Naive thymus-derived CD4-positive, alpha-beta T cell (primary cell): ENCODE measurements around the gene CAV3. TPM values are rescaled to one million over a fixed set of nuclear protein-coding genes. Genes with fewer than 3 reads are reported as not detected.

Source experiments
- ATAC-seq: fragments of 150-1000 bp; cut with Tn5 transposase; 2 replicates; pipeline ENCODE4 v1.10.0; 2021; ENCODE audit warnings: mild to moderate bottlenecking, moderate library complexity
- CTCF ChIA-PET: fragments of 350-600 bp; sonication (Branson Sonifier 250); formaldehyde crosslinking; loops from one replicate; lab custom pipeline; 2021; ENCODE audit warnings: antibody characterized with exemption; lab: Charles Lee
- POLR2A ChIA-PET: fragments of 350-600 bp; sonication (Branson Sonifier 250); formaldehyde crosslinking; loops from one replicate; lab custom pipeline; 2021; ENCODE audit warnings: antibody characterized with exemption, inconsistent platforms; lab: Charles Lee
- DNase-seq, 9 donors: peaks; one replicate each; pipeline versions ENCODE4 v3.0.0 to v3.0.0-alpha.2; 2020 to 2022; ENCODE audit warnings: mixed read lengths in 1 of 9
- H3K27ac ChIP-seq: one replicate; pipeline ENCODE4 v1.7.0; 2013; ENCODE audit warnings: mild to moderate bottlenecking, low read depth, low read length, moderate library complexity
- H3K27me3 ChIP-seq, 2 donors: one replicate each; pipeline ENCODE4 v1.7.0; 2013; ENCODE audit warnings: low read length in 2 of 2, mild to moderate bottlenecking in 2 of 2, moderate library complexity in 2 of 2; ENCODE audit not compliant: control insufficient read depth in 2 of 2, insufficient read depth in 2 of 2
- H3K36me3 ChIP-seq, 3 experiments: 1 replicate in 2 of 3; 2 replicates in 1 of 3; pipeline ENCODE4 v1.7.0; 2013; ENCODE audit warnings: low read length in 3 of 3, mild to moderate bottlenecking in 3 of 3, moderate library complexity in 1 of 3; ENCODE audit not compliant: insufficient read depth in 3 of 3, control insufficient read depth in 2 of 3
- H3K4me1 ChIP-seq, 2 donors: one replicate each; pipeline ENCODE4 v1.7.0; 2013; ENCODE audit warnings: low read length in 2 of 2, mild to moderate bottlenecking in 2 of 2, moderate library complexity in 1 of 2; ENCODE audit not compliant: control insufficient read depth in 2 of 2, insufficient read depth in 2 of 2
- H3K4me3 ChIP-seq: 2 replicates; pipeline ENCODE4 v1.7.0; 2013; ENCODE audit warnings: mild to moderate bottlenecking, low read length
- H3K9me3 ChIP-seq, 3 experiments: 1 replicate in 2 of 3; 2 replicates in 1 of 3; pipeline ENCODE4 v1.7.0; 2013; ENCODE audit warnings: low read length in 3 of 3; ENCODE audit not compliant: control insufficient read depth in 2 of 3
- H3K27ac Mint-ChIP-seq, 9 donors: one replicate each; pipeline ENCODE4 v1.8.0; 2020 to 2022; ENCODE audit warnings: mixed read lengths in 9 of 9, mild to moderate bottlenecking in 8 of 9, moderate library complexity in 5 of 9, inconsistent platforms in 2 of 9
- H3K27me3 Mint-ChIP-seq, 5 donors: one replicate each; pipeline ENCODE4 v1.8.0; 2021 to 2022; ENCODE audit warnings: mixed read lengths in 5 of 5, mild to moderate bottlenecking in 1 of 5
- H3K36me3 Mint-ChIP-seq, 5 donors: one replicate each; pipeline ENCODE4 v1.8.0; 2020 to 2022; ENCODE audit warnings: mixed read lengths in 5 of 5, mild to moderate bottlenecking in 3 of 5, inconsistent platforms in 1 of 5
- H3K4me1 Mint-ChIP-seq, 7 donors: one replicate each; pipeline ENCODE4 v1.8.0; 2020 to 2022; ENCODE audit warnings: mixed read lengths in 7 of 7, mild to moderate bottlenecking in 3 of 7, inconsistent platforms in 1 of 7
- H3K4me3 Mint-ChIP-seq, 10 donors: one replicate each; pipeline ENCODE4 v1.8.0; 2020 to 2022; ENCODE audit warnings: mild to moderate bottlenecking in 10 of 10, mixed read lengths in 10 of 10, moderate library complexity in 6 of 10, inconsistent platforms in 2 of 10
- H3K9me3 Mint-ChIP-seq, 11 donors: one replicate each; pipeline ENCODE4 v1.8.0; 2020 to 2022; ENCODE audit warnings: mixed read lengths in 11 of 11, mild to moderate bottlenecking in 4 of 11, inconsistent platforms in 1 of 11, moderate library complexity in 1 of 11
- intact Hi-C, 2 donors: fragments of 100-400 bp; cut with micrococcal nuclease; formaldehyde crosslinking; loops; one replicate each; pipeline ENCODE4 v1.15.1; 2023
- polyA plus RNA-seq, 2 donors: library from polyadenylated mRNA; unstranded; fragments of 300-500 nt; fragmentation: Illumina TruSeq; gene quantifications; one replicate each; pipeline ENCODE4 v1.2.3, GENCODE V29; 2021
- total RNA-seq, 6 experiments: library from RNA in 5 of 6; stranded (reverse) in 5 of 6; gene quantifications; 1 replicate in 5 of 6; 2 replicates in 1 of 6; pipeline ENCODE4 v1.2.3 and lab custom pipeline; 2021 to 2026

The CAV3 gene
- total and polyA plus RNA-seq, 7 experiments from 2014 or later = not detected

GRCh38 chr3:8759038-8759707 is 25.6 kb downstream of the CAV3 start:
- Mint-ChIP-seq H3K27ac (no peak overlapping the region), H3K9me3 (peaks cover 0 to 1% (median 0%) of the 10 kb centered on the region in 11 donors), H3K4me3 (no peak overlapping the region), H3K36me3 (no peaks in the 10 kb centered on the region), H3K27me3 (peaks cover 0 to 7% (median 0%) of the 10 kb centered on the region in 5 donors), H3K4me1 (no peaks in the 10 kb centered on the region)
- Histone ChIP-seq H3K9me3 (no peaks in the 10 kb centered on the region), H3K36me3 (no peaks in the 10 kb centered on the region), H3K4me1 (no peaks in the 10 kb centered on the region), H3K4me3 (no peak overlapping the region), H3K27ac (no peak overlapping the region), H3K27me3 (no peaks in the 10 kb centered on the region)
- ChIA-PET CTCF (no interaction called here), POLR2A (no interaction called here)
- no peak for DNase-seq
- ATAC-seq = no peak
- intact Hi-C loops = no loop called here

- no peak for DNase-seq
- H3K9me3 Mint-ChIP-seq = peaks cover 0 to 1% (median 0%) of the 10 kb centered on the region in 11 donors
- Histone ChIP-seq H3K27ac (no peak overlapping the region), H3K4me1 (no peaks in the 10 kb centered on the region), H3K36me3 (no peaks in the 10 kb centered on the region), H3K9me3 (no peaks in the 10 kb centered on the region), H3K27me3 (no peaks in the 10 kb centered on the region), H3K4me3 (no peak overlapping the region)
- H3K36me3 Mint-ChIP-seq = no peaks in the 10 kb centered on the region
- no peak overlapping the region for H3K27ac Mint-ChIP-seq
- H3K27me3 Mint-ChIP-seq = peaks cover 0 to 7% (median 0%) of the 10 kb centered on the region in 5 donors
- H3K4me3 Mint-ChIP-seq = no peak overlapping the region
- H3K4me1 Mint-ChIP-seq = no peaks in the 10 kb centered on the region
- ChIA-PET CTCF (no interaction called here), POLR2A (no interaction called here)
- ATAC-seq = no peak
- intact Hi-C loops = no loop called here
Observed at GRCh38 chr3:8760091-8760490, 26.5 kb downstream of the CAV3 start.

- H3K36me3 ChIP-seq = no peaks in the 10 kb centered on the region
- intact Hi-C loops = no loop called here
- POLR2A ChIA-PET = no interaction called here
- Mint-ChIP-seq H3K4me1 (no peaks in the 10 kb centered on the region), H3K4me3 (no peak overlapping the region), H3K36me3 (no peaks in the 10 kb centered on the region), H3K27ac (peak overlapping the region in 1 of 9 donors; percentile 37), H3K27me3 (peaks cover 0 to 4% (median 0%) of the 10 kb centered on the region in 5 donors), H3K9me3 (peaks cover 0 to 1% (median 0%) of the 10 kb centered on the region in 11 donors)
- H3K4me1 ChIP-seq = no peaks in the 10 kb centered on the region
- H3K27ac ChIP-seq = no peak overlapping the region
- no peaks in the 10 kb centered on the region for H3K9me3 ChIP-seq
- H3K4me3 ChIP-seq = no peak overlapping the region
- CTCF ChIA-PET = no interaction called here
- H3K27me3 ChIP-seq = no peaks in the 10 kb centered on the region
- no peak for ATAC-seq
- DNase-seq = no peak
Observed at GRCh38 chr3:8760506-8760905, 26.9 kb downstream of the CAV3 start.

- Mint-ChIP-seq H3K4me3 (no peak overlapping the region), H3K9me3 (peaks cover 0 to 1% (median 0%) of the 10 kb centered on the region in 11 donors), H3K27me3 (peaks cover 0 to 14% (median 4%) of the 10 kb centered on the region in 5 donors), H3K36me3 (no peaks in the 10 kb centered on the region), H3K4me1 (no peaks in the 10 kb centered on the region), H3K27ac (no peak overlapping the region)
- no peaks in the 10 kb centered on the region for H3K36me3 ChIP-seq
- no peak for ATAC-seq
- H3K27ac ChIP-seq = no peak overlapping the region
- no peak overlapping the region for H3K4me3 ChIP-seq
- H3K4me1 ChIP-seq = no peaks in the 10 kb centered on the region
- DNase-seq = no peak
- H3K27me3 ChIP-seq = no peaks in the 10 kb centered on the region
- H3K9me3 ChIP-seq = no peaks in the 10 kb centered on the region
- intact Hi-C loops = no loop called here
- ChIA-PET CTCF (no interaction called here), POLR2A (no interaction called here)
Observed at GRCh38 chr3:8761866-8762265, 28.3 kb downstream of the CAV3 start.

- intact Hi-C loops = no loop called here
- Mint-ChIP-seq H3K27me3 (peaks cover 0 to 17% (median 4%) of the 10 kb centered on the region in 5 donors), H3K4me1 (peaks cover 0 to 3% (median 0%) of the 10 kb centered on the region in 7 donors), H3K4me3 (no peak overlapping the region), H3K36me3 (no peaks in the 10 kb centered on the region), H3K9me3 (peaks cover 0 to 1% (median 0%) of the 10 kb centered on the region in 11 donors), H3K27ac (no peak overlapping the region)
- CTCF ChIA-PET = no interaction called here
- POLR2A ChIA-PET = no interaction called here
- Histone ChIP-seq H3K27me3 (no peaks in the 10 kb centered on the region), H3K4me1 (no peaks in the 10 kb centered on the region), H3K36me3 (no peaks in the 10 kb centered on the region), H3K27ac (no peak overlapping the region), H3K4me3 (no peak overlapping the region), H3K9me3 (no peaks in the 10 kb centered on the region)
- ATAC-seq (no peak), DNase-seq (no peak)
Observed at GRCh38 chr3:8762607-8763377, 29.2 kb downstream of the CAV3 start.

GRCh38 chr3:8764528-8764927 is 30.9 kb downstream of the CAV3 start:
- H3K36me3 ChIP-seq = no peaks in the 10 kb centered on the region
- Mint-ChIP-seq H3K4me3 (no peak overlapping the region), H3K27me3 (peaks cover 11 to 31% (median 15%) of the 10 kb centered on the region in 5 donors), H3K27ac (no peak overlapping the region), H3K36me3 (no peaks in the 10 kb centered on the region), H3K9me3 (peaks cover 0 to 1% (median 0%) of the 10 kb centered on the region in 11 donors), H3K4me1 (peaks cover 2 to 16% (median 12%) of the 10 kb centered on the region in 7 donors)
- intact Hi-C loops = no loop called here
- CTCF ChIA-PET = no interaction called here
- H3K4me3 ChIP-seq = no peak overlapping the region
- peaks cover 0 to 8% of the 10 kb centered on the region in 2 donors for H3K27me3 ChIP-seq
- peaks cover 0 to 6% of the 10 kb centered on the region in 2 donors for H3K4me1 ChIP-seq
- POLR2A ChIA-PET = no interaction called here
- H3K27ac ChIP-seq = no peak overlapping the region
- DNase-seq (no peak), ATAC-seq (no peak)
- no peaks in the 10 kb centered on the region for H3K9me3 ChIP-seq
